OCI-LY7 (cell line): ENCODE results near the gene RBM19. TPM values are rescaled to one million over a fixed set of nuclear protein-coding genes. Genes with fewer than 3 reads are reported as not detected.
A peak's percentile ranks its signal among the peaks of the same experiment; 100 is the strongest.

Experiments used
- BruUV-seq: library from RNA; stranded (reverse); fragments of 400-500 nt; replicated peaks from 2 replicates; lab custom pipeline; 2021; lab: Mats Ljungman, UMichigan
- CTCF ChIA-PET: fragments of 300-600 bp; sonication (Branson Sonifier 250); formaldehyde crosslinking; loops from one replicate; lab custom pipeline; 2022; ENCODE audit warnings: antibody characterized with exemption; ENCODE audit not compliant: unreplicated experiment; lab: Charles Lee
- POLR2A ChIA-PET: fragments of 300-600 bp; sonication (Branson Sonifier 250); formaldehyde crosslinking; loops from one replicate; lab custom pipeline; 2022; ENCODE audit warnings: antibody characterized with exemption; lab: Charles Lee
- DNase-seq: peaks from one replicate; pipeline ENCODE4 v3.0.0-alpha.2; 2015; ENCODE audit warnings: low spot score
- H2AFZ ChIP-seq: fragments of 200-600 bp; sonication (generic), shearing (Covaris generic); 2 replicates; pipeline ENCODE4 v1.6.1; 2014; ENCODE audit warnings: mild to moderate bottlenecking, antibody characterized with exemption, low read length, moderate library complexity
- H3K27ac ChIP-seq: fragments of 200-600 bp; sonication (generic); 2 replicates; pipeline ENCODE4 v1.5.1; 2014; ENCODE audit warnings: mixed run types, low read depth, mild to moderate bottlenecking, moderate library complexity, low read length, inconsistent platforms; ENCODE audit not compliant: poor library complexity, severe bottlenecking
- H3K36me3 ChIP-seq: fragments of 200-600 bp; sonication (generic); 2 replicates; pipeline ENCODE4 v1.6.1; 2014; ENCODE audit warnings: mild to moderate bottlenecking, antibody characterized with exemption, low read length, moderate library complexity, mixed read lengths; ENCODE audit not compliant: insufficient read depth
- H3K4me1 ChIP-seq: fragments of 200-600 bp; sonication (generic); 2 replicates; pipeline ENCODE4 v1.5.1; 2014; ENCODE audit warnings: mild to moderate bottlenecking, low read length; ENCODE audit not compliant: insufficient read depth, poor library complexity, severe bottlenecking
- H3K4me2 ChIP-seq: fragments of 200-600 bp; sonication (generic); 2 replicates; pipeline ENCODE4 v1.6.1; 2014; ENCODE audit warnings: mild to moderate bottlenecking, low read length
- H3K4me3 ChIP-seq: fragments of 200-600 bp; sonication (generic); 2 replicates; pipeline ENCODE4 v1.5.1; 2014; ENCODE audit warnings: mild to moderate bottlenecking, low read depth, low read length; ENCODE audit not compliant: poor library complexity, severe bottlenecking
- H3K79me2 ChIP-seq: fragments of 200-600 bp; sonication (generic); 2 replicates; pipeline ENCODE4 v1.6.1; 2016; ENCODE audit warnings: low read depth, mild to moderate bottlenecking, low read length, moderate library complexity, mixed read lengths; ENCODE audit not compliant: insufficient read depth
- H3K9me2 ChIP-seq: fragments of 200-600 bp; sonication (generic); 2 replicates; pipeline ENCODE4 v1.6.1; 2016; ENCODE audit warnings: mild to moderate bottlenecking, low read length, mixed read lengths; ENCODE audit not compliant: insufficient read depth
- H3K9me3 ChIP-seq: fragments of 200-600 bp; sonication (generic); 2 replicates; pipeline ENCODE4 v1.6.1; 2014; ENCODE audit warnings: mild to moderate bottlenecking, mixed run types, low read length, mixed read lengths
- H4K20me1 ChIP-seq: fragments of 200-600 bp; sonication (generic); 2 replicates; pipeline ENCODE4 v1.6.1; 2014; ENCODE audit warnings: mild to moderate bottlenecking, antibody characterized with exemption, low read length, moderate library complexity, mixed read lengths; ENCODE audit not compliant: insufficient read depth
- EZH2phosphoT487 ChIP-seq: fragments of 200-600 bp; sonication (generic); IDR thresholded peaks from 2 replicates; pipeline ENCODE4 v1.6.1; 2018; ENCODE audit warnings: low read depth, borderline replicate concordance, mild to moderate bottlenecking, mixed run types, antibody characterized with exemption, low read length, moderate library complexity, mixed read lengths
- intact Hi-C: fragments of 100-400 bp; cut with micrococcal nuclease; formaldehyde crosslinking; loops from one replicate; pipeline ENCODE4 v1.10.0; 2022; ENCODE audit not compliant: unreplicated experiment
- total RNA-seq, 2 experiments: library from RNA; depleted of rRNA in 1 of 2; stranded (reverse); fragments of >200 nt in 1 of 2; shearing (Covaris generic) in 1 of 2; gene quantifications; 2 replicates each; pipeline ENCODE4 v1.2.3, GENCODE V29; 2014 to 2022
- TF ChIP-seq, protein P1 (sequence below): fragments of 200-600 bp; sonication (generic); conservative IDR thresholded peaks from 2 replicates; pipeline ENCODE4 v1.5.1; 2014; ENCODE audit warnings: mild to moderate bottlenecking, antibody characterized with exemption, low read length, moderate library complexity, mixed read lengths

The RBM19 gene
- total RNA-seq, 2 experiments from 2014 or later, result 37.8 to 46.2 TPM

DNA sequence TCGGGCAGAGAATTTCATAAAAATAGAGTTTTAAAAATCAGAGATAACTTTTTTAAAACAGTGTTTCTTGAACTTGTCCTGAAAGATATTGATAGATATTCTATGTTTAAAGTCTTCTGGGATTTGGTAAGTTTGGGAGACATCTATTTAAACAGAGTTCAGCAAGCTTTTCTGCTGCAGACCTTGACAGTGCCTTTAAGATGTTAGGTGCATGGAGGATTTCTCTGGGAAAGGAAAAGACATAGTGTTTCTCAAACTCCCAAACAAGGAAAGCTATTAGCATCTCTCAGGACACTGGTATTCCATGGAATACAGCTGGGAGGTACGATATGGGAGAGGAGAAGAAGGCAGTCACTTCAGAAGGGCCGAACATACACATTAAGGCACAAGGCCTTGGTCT lies 97.8 kb downstream of the RBM19 start:
- intact Hi-C loops, result no loop called here
- Histone ChIP-seq H3K36me3 (no peaks in the 10 kb centered on the region), H3K79me2 (no peaks in the 10 kb centered on the region), H3K4me2 (no peak overlapping the region), H3K27ac (no peak overlapping the region), H3K9me2 (no peaks in the 10 kb centered on the region), H3K4me1 (no peaks in the 10 kb centered on the region), H3K4me3 (no peak overlapping the region), H4K20me1 (no peaks in the 10 kb centered on the region), H3K9me3 (no peaks in the 10 kb centered on the region), H2AFZ (no peak overlapping the region)
- POLR2A ChIA-PET, result interaction anchor here (0.7 kb wide), 1 partner anchor 67 kb away, joined by 4 read pairs; no protein-coding TSS in a partner anchor
- TF ChIP-seq, protein P1, sequence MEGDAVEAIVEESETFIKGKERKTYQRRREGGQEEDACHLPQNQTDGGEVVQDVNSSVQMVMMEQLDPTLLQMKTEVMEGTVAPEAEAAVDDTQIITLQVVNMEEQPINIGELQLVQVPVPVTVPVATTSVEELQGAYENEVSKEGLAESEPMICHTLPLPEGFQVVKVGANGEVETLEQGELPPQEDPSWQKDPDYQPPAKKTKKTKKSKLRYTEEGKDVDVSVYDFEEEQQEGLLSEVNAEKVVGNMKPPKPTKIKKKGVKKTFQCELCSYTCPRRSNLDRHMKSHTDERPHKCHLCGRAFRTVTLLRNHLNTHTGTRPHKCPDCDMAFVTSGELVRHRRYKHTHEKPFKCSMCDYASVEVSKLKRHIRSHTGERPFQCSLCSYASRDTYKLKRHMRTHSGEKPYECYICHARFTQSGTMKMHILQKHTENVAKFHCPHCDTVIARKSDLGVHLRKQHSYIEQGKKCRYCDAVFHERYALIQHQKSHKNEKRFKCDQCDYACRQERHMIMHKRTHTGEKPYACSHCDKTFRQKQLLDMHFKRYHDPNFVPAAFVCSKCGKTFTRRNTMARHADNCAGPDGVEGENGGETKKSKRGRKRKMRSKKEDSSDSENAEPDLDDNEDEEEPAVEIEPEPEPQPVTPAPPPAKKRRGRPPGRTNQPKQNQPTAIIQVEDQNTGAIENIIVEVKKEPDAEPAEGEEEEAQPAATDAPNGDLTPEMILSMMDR, result no peak
- TF ChIP-seq EZH2phosphoT487, result no peak
- no TSS peak for BruUV-seq
- DNase-seq, result no peak
- CTCF ChIA-PET, result no interaction called here

DNA sequence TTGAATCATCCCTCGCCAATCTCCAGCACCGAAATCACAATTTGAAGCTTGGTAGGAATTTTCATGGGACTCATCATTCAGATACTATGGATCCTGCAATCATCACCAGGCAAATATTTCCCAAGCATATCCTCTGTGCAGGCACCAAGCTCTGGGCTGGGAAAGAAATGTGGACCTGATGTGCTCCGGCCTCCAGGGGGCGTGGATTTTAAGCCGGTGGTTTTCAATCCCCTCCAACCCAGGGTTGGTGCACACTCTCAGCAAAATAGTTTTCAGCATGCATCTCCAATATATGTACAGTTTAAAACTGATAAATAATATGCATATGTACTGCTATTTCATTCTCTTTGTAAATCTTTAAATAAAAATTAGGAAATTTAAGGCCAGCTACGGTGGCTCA lies 98.9 kb downstream of the RBM19 start:
- POLR2A ChIA-PET, result no interaction called here
- H3K79me2 ChIP-seq, result no peaks in the 10 kb centered on the region

DNA sequence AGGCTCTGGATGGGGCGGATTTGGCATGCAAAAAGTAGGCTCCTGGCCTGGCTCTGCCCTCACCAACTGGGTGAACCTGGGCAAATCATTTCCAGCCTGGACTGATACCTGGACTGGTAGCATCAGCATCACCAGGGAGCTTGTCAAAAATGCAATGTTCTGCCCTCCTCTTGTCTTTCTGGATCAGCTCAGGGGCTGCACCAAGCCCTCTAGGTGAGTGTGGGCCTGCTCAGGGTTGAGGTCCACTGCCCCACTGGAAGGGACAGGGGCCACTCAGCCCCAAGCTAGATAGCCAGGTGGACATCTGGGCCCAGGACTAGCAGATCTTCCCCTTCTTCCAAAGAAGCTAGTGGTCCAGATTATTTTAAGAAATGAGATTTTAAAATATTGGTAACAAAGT lies 99.6 kb downstream of the RBM19 start:
- no peaks in the 10 kb centered on the region for H3K9me2 ChIP-seq
- no peak for DNase-seq
- intact Hi-C loops, result no loop called here
- H2AFZ ChIP-seq, result no peak overlapping the region
- H3K4me3 ChIP-seq, result no peak overlapping the region
- TF ChIP-seq, protein P1, result no peak
- no peak for TF ChIP-seq EZH2phosphoT487
- no peaks in the 10 kb centered on the region for H3K36me3 ChIP-seq
- no peak overlapping the region for H3K27ac ChIP-seq
- no TSS peak for BruUV-seq
- H3K79me2 ChIP-seq, result no peaks in the 10 kb centered on the region
- H3K9me3 ChIP-seq, result no peaks in the 10 kb centered on the region
- CTCF ChIA-PET, result no interaction called here
- POLR2A ChIA-PET, result no interaction called here
- H3K4me1 ChIP-seq, result no peaks in the 10 kb centered on the region
- no peak overlapping the region for H3K4me2 ChIP-seq
- no peaks in the 10 kb centered on the region for H4K20me1 ChIP-seq

More for the DNA sequence above, 98.9 kb downstream of the RBM19 start:
- BruUV-seq, result no TSS peak
- Histone ChIP-seq H3K4me1 (no peaks in the 10 kb centered on the region), H3K36me3 (no peaks in the 10 kb centered on the region), H3K9me3 (no peaks in the 10 kb centered on the region), H2AFZ (no peak overlapping the region), H4K20me1 (no peaks in the 10 kb centered on the region), H3K4me3 (no peak overlapping the region), H3K27ac (no peak overlapping the region), H3K4me2 (no peak overlapping the region), H3K9me2 (no peaks in the 10 kb centered on the region)
- TF ChIP-seq, protein P1, result peak; percentile 59; the same call in 1 of the 2 replicates
- TF ChIP-seq EZH2phosphoT487, result no peak
- CTCF ChIA-PET, result no interaction called here
- intact Hi-C loops, result no loop called here
- DNase-seq, result no peak
